Breast epithelium (tissue), 4 donors: Measurements from ENCODE around the gene RALGPS1. TPM values are rescaled to one million over a fixed set of nuclear protein-coding genes. Genes with fewer than 3 reads are reported as not detected.

Experiments used
- DNase-seq, 2 donors: peaks; one replicate each; pipeline ENCODE4 v3.0.0-alpha.2; 2019; ENCODE audit warnings: low spot score in 2 of 2
- H3K27ac ChIP-seq, 2 donors: fragments of 200-600 bp; sonication (generic) in 1 of 2; one replicate each; pipeline ENCODE4 v1.5.1; 2016 to 2019; ENCODE audit warnings: mild to moderate bottlenecking in 1 of 2
- H3K27me3 ChIP-seq, 2 donors: fragments of 200-600 bp; sonication (generic) in 1 of 2; one replicate each; pipeline versions ENCODE4 v1.5.1 to v1.6.0; 2017 to 2019; ENCODE audit warnings: control low read depth in 1 of 2, mild to moderate bottlenecking in 1 of 2
- H3K36me3 ChIP-seq: fragments of 200-600 bp; one replicate; pipeline ENCODE4 v1.5.1; 2019
- H3K4me1 ChIP-seq, 2 donors: fragments of 200-600 bp; sonication (generic); one replicate each; pipeline ENCODE4 v1.5.1; 2016 to 2019; ENCODE audit warnings: control low read depth in 1 of 2
- H3K4me3 ChIP-seq, 3 donors: fragments of 200-600 bp; sonication (generic); 1 replicate in 2 of 3; 2 replicates in 1 of 3; pipeline ENCODE4 v1.5.1; 2016 to 2019; ENCODE audit warnings: mild to moderate bottlenecking in 3 of 3, moderate library complexity in 2 of 3
- H3K9me3 ChIP-seq, 2 donors: fragments of 200-600 bp; sonication (generic) in 1 of 2; one replicate each; pipeline ENCODE4 v1.5.1; 2016 to 2019; ENCODE audit warnings: control low read depth in 1 of 2
- POLR2A ChIP-seq: fragments of 450-650 bp; IDR thresholded peaks from one replicate; pipeline ENCODE4 v1.6.1; 2016; ENCODE audit warnings: antibody characterized with exemption, mild to moderate bottlenecking, moderate library complexity
- POLR2AphosphoS5 ChIP-seq, 3 donors: sonication (generic); formaldehyde crosslinking; IDR thresholded peaks; one replicate each; pipeline ENCODE4 v1.6.1; 2017; ENCODE audit warnings: antibody characterized with exemption in 3 of 3
- intact Hi-C: fragments of 100-400 bp; cut with DNase I; formaldehyde crosslinking; loops from one replicate; pipeline ENCODE4 v1.15.1; 2023; ENCODE audit warnings: low total_unique reads
- total RNA-seq, 3 donors: library from RNA; depleted of rRNA; stranded (reverse); fragments of >200 nt; gene quantifications; one replicate each; pipeline ENCODE4 v1.1.0, GENCODE V29; 2016
- TF ChIP-seq, protein P1 (sequence below), 3 donors: fragments of 450-650 bp; IDR thresholded peaks; one replicate each; pipeline ENCODE4 v1.5.1; 2016 to 2017; ENCODE audit warnings: antibody characterized with exemption in 3 of 3, mild to moderate bottlenecking in 3 of 3, moderate library complexity in 3 of 3

RALGPS1 gene
- total RNA-seq, 3 donors from 2014 or later, result 5.8 to 30.7 (median 15.1) TPM

DNA sequence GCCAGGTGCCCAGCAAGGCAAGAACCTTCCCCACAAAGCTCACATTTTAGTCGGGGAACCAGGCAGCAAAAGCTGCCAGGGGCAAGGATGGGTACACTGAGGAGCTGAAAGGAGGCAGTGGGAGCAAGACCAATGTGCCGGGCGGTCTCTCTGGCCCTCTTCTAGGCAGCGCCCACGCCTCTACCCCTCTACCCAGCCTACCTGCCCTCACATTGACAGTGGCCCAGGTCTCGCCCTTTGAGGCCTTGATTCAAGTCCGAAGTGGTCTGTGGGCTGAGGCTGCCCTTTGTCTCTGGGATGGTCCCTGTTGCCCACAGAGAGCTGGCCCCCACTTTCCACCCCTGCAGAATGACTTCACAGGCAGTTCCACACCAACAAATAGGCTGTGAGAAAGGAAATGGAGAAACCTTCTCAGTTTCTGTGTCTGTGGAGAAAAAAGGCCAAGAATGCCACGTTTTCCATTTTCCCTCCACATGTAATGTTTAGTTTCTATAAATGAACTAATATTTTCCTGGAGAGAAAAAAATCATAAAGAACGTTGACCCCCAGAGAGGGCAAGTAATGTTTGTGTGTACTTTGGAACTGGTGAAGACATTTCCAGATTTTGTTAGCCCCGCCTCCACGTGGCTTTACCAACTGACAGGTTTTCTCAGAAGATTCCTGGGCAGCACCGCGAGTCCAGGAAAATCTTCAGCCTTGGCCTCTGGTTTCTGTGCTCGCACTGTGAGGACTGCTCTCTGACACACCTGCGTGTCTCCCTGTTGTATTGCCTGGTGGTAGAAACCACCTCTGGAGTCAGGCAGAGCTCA is 265.3 kb downstream of the RALGPS1 start:
- DNase-seq, result peak; percentile 5 to 17
- Histone ChIP-seq H3K9me3 (no peaks in the 10 kb centered on the region), H3K4me3 (no peak overlapping the region), H3K4me1 (peaks cover 0 to 7% of the 10 kb centered on the region in 2 donors), H3K27ac (peak overlapping the region; percentile 55 to 76), H3K27me3 (no peaks in the 10 kb centered on the region), H3K36me3 (no peaks in the 10 kb centered on the region)
- intact Hi-C loops, result no loop called here
- TF ChIP-seq POLR2AphosphoS5 (IDR thresholded peaks at IDR 0.05) (no peak), POLR2A (no peak)
- TF ChIP-seq, protein P1, sequence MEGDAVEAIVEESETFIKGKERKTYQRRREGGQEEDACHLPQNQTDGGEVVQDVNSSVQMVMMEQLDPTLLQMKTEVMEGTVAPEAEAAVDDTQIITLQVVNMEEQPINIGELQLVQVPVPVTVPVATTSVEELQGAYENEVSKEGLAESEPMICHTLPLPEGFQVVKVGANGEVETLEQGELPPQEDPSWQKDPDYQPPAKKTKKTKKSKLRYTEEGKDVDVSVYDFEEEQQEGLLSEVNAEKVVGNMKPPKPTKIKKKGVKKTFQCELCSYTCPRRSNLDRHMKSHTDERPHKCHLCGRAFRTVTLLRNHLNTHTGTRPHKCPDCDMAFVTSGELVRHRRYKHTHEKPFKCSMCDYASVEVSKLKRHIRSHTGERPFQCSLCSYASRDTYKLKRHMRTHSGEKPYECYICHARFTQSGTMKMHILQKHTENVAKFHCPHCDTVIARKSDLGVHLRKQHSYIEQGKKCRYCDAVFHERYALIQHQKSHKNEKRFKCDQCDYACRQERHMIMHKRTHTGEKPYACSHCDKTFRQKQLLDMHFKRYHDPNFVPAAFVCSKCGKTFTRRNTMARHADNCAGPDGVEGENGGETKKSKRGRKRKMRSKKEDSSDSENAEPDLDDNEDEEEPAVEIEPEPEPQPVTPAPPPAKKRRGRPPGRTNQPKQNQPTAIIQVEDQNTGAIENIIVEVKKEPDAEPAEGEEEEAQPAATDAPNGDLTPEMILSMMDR (IDR thresholded peaks at IDR 0.05), result no peak

DNA sequence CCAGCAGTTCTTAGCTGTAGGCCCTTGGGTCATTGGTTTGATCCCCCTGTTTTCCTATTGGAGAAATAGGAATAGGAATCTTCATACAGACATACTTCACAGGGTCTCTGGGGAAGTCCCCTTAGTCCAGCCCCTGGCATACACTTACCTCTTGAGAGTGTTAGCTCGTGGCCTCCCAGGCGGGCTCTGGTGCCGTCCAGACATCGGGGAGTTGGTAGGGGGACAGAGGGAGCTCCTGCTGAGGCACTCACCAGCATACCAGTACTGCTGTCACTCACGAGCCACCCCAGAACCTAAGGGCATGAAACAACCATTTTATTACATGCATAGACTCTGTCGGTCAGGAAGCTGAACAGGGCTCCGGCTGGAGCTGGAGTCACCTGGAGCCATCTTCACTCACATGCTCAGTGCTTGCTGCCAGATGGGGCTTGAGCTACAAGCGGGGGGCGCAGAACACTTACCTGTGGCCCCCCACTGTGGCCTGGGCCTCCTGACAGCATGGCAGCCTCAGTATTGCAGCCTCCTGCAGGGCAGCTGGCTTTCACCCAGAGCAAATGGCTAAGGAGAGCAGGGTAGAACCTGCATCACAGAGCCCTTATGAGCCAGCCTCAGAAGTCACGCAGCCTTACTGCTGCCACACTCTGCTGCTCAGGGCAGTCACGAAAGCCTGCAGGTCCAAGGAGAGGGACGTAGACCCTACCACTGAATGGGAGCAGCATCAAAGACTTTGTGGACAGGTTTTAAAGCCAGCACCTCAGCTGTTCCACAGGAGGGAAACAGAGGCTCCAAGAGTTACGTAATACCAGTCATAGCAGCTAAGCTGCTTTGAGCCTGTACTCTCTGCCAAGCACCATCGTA is 266.1 kb downstream of the RALGPS1 start:
- H3K9me3 ChIP-seq, result no peaks in the 10 kb centered on the region
- no peaks in the 10 kb centered on the region for H3K36me3 ChIP-seq
- H3K4me3 ChIP-seq, result no peak overlapping the region
- intact Hi-C loops, result no loop called here
- no peaks in the 10 kb centered on the region for H3K27me3 ChIP-seq
- TF ChIP-seq, protein P1 (IDR thresholded peaks at IDR 0.05), result no peak
- TF ChIP-seq POLR2AphosphoS5 (IDR thresholded peaks at IDR 0.05) (no peak), POLR2A (no peak)
- H3K27ac ChIP-seq, result no peak overlapping the region
- H3K4me1 ChIP-seq, result peaks cover 0 to 7% of the 10 kb centered on the region in 2 donors
- peak; percentile 15 to 33 for DNase-seq

DNA sequence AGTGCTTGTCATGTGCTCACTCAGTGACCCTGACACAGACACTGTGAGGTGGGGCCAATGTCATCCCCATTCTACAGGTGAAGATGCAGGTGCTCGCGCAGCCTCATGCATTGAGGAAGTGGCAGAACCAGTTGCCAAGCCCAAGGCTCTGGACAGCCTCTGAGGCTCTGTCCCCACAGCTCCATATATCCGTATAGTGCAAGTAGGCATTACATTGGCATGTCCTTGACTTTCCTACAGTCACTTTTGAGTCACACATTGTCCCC is 266.7 kb downstream of the RALGPS1 start:
- Histone ChIP-seq H3K9me3 (no peaks in the 10 kb centered on the region), H3K4me3 (no peak overlapping the region), H3K27ac (no peak overlapping the region), H3K36me3 (no peaks in the 10 kb centered on the region), H3K27me3 (no peaks in the 10 kb centered on the region), H3K4me1 (peaks cover 0 to 7% of the 10 kb centered on the region in 2 donors)
- DNase-seq, result peak; percentile 15 to 24
- intact Hi-C loops, result no loop called here
- TF ChIP-seq POLR2AphosphoS5 (IDR thresholded peaks at IDR 0.05) (no peak), POLR2A (no peak)
- TF ChIP-seq, protein P1 (IDR thresholded peaks at IDR 0.05), result no peak

DNA sequence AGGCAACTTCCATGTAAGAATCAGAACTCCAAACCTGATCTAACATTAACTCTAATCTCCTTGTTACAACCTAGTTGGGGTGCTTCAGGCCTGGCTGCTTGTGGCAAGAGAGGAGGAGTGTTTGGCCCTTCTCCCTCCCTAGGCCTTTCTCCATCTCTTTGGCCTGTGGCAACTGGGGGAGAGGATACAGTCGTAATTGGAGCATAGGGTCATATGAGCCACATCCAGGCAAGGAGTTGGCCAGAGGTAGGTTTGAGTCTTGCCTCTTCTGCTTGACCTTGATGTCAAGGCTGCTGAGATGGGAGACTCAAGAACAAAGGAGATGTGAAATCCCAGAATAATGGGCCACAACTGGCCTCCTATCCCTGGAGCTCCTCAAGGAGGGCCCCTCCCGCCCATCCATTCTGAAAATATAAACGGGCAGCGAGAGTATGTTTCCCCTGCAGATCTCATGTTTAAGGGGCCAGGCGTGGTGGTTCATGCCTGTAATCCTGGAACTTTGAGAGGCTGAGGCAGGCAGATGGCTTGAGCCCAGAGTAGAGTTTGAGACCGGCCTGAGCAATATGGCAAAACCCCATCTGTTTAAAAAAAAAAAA is 267.1 kb downstream of the RALGPS1 start:
- peak in 1 of 2 donors; percentile 5 for DNase-seq
- Histone ChIP-seq H3K4me1 (peaks cover 0 to 7% of the 10 kb centered on the region in 2 donors), H3K27me3 (no peaks in the 10 kb centered on the region), H3K27ac (no peak overlapping the region), H3K9me3 (no peaks in the 10 kb centered on the region), H3K36me3 (no peaks in the 10 kb centered on the region), H3K4me3 (no peak overlapping the region)
- intact Hi-C loops, result no loop called here
- TF ChIP-seq POLR2A (no peak), POLR2AphosphoS5 (IDR thresholded peaks at IDR 0.05) (no peak)
- TF ChIP-seq, protein P1 (IDR thresholded peaks at IDR 0.05), result no peak
